Measurements from ENCODE around the gene PHF2. TPM values are rescaled to one million over a fixed set of nuclear protein-coding genes. Genes with fewer than 3 reads are reported as not detected.

PHF2 gene
- 18.0 TPM for polyA plus RNA-seq (2013, experiment 1 of 4)
- polyA plus RNA-seq (2013, experiment 2 of 4), result 16.3 TPM
- polyA plus RNA-seq (2013, experiment 3 of 4), result 13.6 TPM
- 15.2 TPM for polyA plus RNA-seq (2013, experiment 4 of 4)

DNA sequence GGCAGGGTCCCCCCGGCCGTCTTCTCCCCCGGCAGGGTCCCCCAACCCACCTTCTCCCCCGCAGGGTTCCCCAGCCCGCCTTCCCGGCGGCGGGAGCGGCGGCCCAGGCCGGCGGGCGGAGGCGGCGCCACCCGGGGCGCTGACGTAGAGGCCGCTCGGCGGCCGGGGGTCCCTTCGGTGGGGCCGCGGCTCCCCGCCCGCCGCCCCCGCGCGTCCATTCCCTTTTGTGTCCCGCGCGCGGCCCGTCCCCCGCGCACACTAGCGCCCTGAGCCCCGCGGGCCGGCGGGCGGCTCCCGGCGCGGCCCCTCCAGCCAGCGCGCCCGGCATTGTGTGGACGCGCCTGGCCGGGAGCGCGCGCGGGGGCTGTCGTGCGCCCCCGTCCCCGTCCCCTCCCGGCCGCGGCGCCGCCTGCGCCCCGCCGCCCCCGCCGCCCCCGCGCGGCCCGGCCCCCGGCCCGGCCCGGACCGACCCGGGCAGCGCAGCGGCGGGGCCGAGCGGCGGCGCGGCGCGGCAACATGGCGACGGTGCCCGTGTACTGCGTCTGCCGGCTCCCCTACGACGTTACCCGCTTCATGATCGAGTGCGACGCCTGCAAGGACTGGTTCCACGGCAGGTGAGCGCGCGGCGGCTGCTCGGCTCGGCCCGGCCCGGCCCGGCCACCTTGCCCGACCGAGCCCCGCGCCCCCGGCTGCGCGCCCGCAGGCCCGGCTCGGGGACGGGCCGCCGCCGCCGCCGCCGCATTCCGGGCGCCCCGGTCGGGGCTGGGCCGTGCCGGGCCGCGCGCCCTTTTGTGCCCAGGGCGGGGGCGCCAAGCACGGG is at the start of gene PHF2:
TSS of gene PHF2 (plus strand) at position 327 of the 820 bp plus-strand sequence. CDS start at position 517, 190 bp downstream.
- Histone ChIP-seq H3K27ac (ENCODE audit: insufficient read depth, low read depth, low read length, poor library complexity, severe bottlenecking) (no peak within 1 kb of the TSS), H3K36me3 (ENCODE audit: control insufficient read depth, insufficient read depth, low read length) (no peaks in the 10 kb centered on the region), H3K27me3 (ENCODE audit: control insufficient read depth, insufficient read depth, low read length, poor library complexity, severe bottlenecking) (peaks cover 17% of the 10 kb centered on the region), H3K4me1 (ENCODE audit: control insufficient read depth, insufficient read depth, low read length) (peaks cover 9% of the 10 kb centered on the region), H3K9me3 (ENCODE audit: control insufficient read depth, low read length) (no peaks in the 10 kb centered on the region), H3K4me3 (ENCODE audit: insufficient read depth, low read depth, low read length) (peak within 1 kb of the TSS; percentile 64)
- 0% methylated on average over 137 to 138 of the region's 140 CpGs for WGBS, 2 experiments

DNA sequence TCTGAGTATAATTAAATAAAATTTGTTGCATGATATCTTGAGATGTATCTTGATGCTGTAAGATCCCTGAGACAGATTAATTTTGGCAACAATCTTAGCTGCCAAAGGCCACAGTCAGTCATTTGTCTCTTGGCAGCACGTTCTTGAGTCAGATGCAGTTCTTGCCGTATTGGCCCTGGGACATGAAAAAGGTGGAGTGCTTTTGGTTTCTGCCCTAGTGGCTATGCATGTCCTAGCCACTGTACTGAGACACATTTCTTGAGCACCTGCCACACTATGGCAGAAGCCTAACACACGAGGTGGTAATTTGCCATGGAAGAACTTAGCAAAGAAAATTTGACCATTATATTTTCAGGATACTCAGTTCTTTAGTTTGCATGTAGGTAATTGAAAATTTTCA is 45.0 kb upstream of the PHF2 start:
- Histone ChIP-seq H3K9me3 (ENCODE audit: control insufficient read depth, low read length) (no peaks in the 10 kb centered on the region), H3K4me3 (ENCODE audit: insufficient read depth, low read depth, low read length) (no peak overlapping the region), H3K36me3 (ENCODE audit: control insufficient read depth, insufficient read depth, low read length) (peaks cover 18% of the 10 kb centered on the region), H3K27me3 (ENCODE audit: control insufficient read depth, insufficient read depth, low read length, poor library complexity, severe bottlenecking) (no peaks in the 10 kb centered on the region), H3K27ac (ENCODE audit: insufficient read depth, low read depth, low read length, poor library complexity, severe bottlenecking) (no peak overlapping the region), H3K4me1 (ENCODE audit: control insufficient read depth, insufficient read depth, low read length) (no peaks in the 10 kb centered on the region)
- WGBS, 2 experiments, result 93 to 96% methylated on average over 3 of the region's 3 CpGs

DNA sequence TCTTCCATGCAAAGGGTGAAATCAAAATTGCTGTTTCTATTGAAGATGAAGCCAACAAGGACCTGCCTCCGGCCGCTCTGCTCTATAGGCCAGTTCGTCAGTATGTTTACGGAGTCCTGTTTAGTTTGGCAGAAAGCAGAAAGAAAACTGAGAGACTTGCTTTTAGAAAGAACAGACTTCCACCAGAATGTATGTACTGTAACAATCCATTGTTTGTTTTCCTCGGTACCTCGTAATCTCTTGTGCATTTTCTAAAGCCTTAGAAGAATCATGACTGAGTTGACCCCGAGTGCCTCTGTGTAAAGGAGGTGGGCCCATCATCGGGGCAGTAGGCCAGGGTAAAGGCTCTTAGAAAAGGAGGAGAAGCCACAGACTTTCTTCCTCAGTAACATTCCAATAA is 44.2 kb upstream of the PHF2 start:
- no peak overlapping the region for H3K27ac ChIP-seq (ENCODE audit: insufficient read depth, low read depth, low read length, poor library complexity, severe bottlenecking)
- H3K9me3 ChIP-seq (ENCODE audit: control insufficient read depth, low read length), result no peaks in the 10 kb centered on the region
- 93 to 98% methylated on average over 8 of the region's 8 CpGs for WGBS, 2 experiments
- H3K27me3 ChIP-seq (ENCODE audit: control insufficient read depth, insufficient read depth, low read length, poor library complexity, severe bottlenecking), result no peaks in the 10 kb centered on the region
- H3K36me3 ChIP-seq (ENCODE audit: control insufficient read depth, insufficient read depth, low read length), result peaks cover 18% of the 10 kb centered on the region
- no peak overlapping the region for H3K4me3 ChIP-seq (ENCODE audit: insufficient read depth, low read depth, low read length)
- H3K4me1 ChIP-seq (ENCODE audit: control insufficient read depth, insufficient read depth, low read length), result no peaks in the 10 kb centered on the region

- no peaks in the 10 kb centered on the region for H3K9me3 ChIP-seq (ENCODE audit: control insufficient read depth, low read length)
- H3K36me3 ChIP-seq (ENCODE audit: control insufficient read depth, insufficient read depth, low read length), result peaks cover 15% of the 10 kb centered on the region
- no peaks in the 10 kb centered on the region for H3K4me1 ChIP-seq (ENCODE audit: control insufficient read depth, insufficient read depth, low read length)
- WGBS, 2 experiments, result 87 to 92% methylated on average over 8 of the region's 8 CpGs
- H3K27ac ChIP-seq (ENCODE audit: insufficient read depth, low read depth, low read length, poor library complexity, severe bottlenecking), result no peak overlapping the region
- no peaks in the 10 kb centered on the region for H3K27me3 ChIP-seq (ENCODE audit: control insufficient read depth, insufficient read depth, low read length, poor library complexity, severe bottlenecking)
- H3K4me3 ChIP-seq (ENCODE audit: insufficient read depth, low read depth, low read length), result no peak overlapping the region
Measured at GRCh38 chr9:93533863-93534262, 42.5 kb upstream of the PHF2 start.

- Histone ChIP-seq H3K27ac (ENCODE audit: insufficient read depth, low read depth, low read length, poor library complexity, severe bottlenecking) (no peak overlapping the region), H3K36me3 (ENCODE audit: control insufficient read depth, insufficient read depth, low read length) (peaks cover 6% of the 10 kb centered on the region), H3K9me3 (ENCODE audit: control insufficient read depth, low read length) (no peaks in the 10 kb centered on the region), H3K4me3 (ENCODE audit: insufficient read depth, low read depth, low read length) (no peak overlapping the region), H3K4me1 (ENCODE audit: control insufficient read depth, insufficient read depth, low read length) (no peaks in the 10 kb centered on the region), H3K27me3 (ENCODE audit: control insufficient read depth, insufficient read depth, low read length, poor library complexity, severe bottlenecking) (no peaks in the 10 kb centered on the region)
- 95 to 98% methylated on average over 4 of the region's 4 CpGs for WGBS, 2 experiments
Measured at GRCh38 chr9:93536167-93536566, 40.2 kb upstream of the PHF2 start.

DNA sequence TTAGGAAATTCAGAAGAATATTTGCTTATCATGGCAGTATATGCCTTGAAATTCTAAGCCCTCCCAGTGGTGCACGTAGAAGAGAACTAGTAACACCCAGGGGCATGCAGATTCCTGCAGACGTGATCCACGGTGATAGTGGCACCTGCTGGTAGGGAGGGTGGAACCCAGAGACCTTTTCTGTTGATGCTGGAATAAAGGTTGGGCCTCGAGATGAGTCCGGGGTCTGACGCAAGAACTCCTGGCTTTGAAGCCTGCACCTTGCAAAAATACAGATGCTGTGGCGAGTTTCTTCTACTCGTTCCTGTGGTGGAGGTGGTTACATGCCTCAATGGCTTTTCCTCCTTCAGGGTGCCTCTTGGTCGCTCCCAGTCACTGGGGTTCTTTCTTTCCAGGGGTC is 39.5 kb upstream of the PHF2 start:
- 87% methylated on average over 9 of the region's 9 CpGs for WGBS, 2 experiments
- Histone ChIP-seq H3K27me3 (ENCODE audit: control insufficient read depth, insufficient read depth, low read length, poor library complexity, severe bottlenecking) (no peaks in the 10 kb centered on the region), H3K27ac (ENCODE audit: insufficient read depth, low read depth, low read length, poor library complexity, severe bottlenecking) (no peak overlapping the region), H3K4me1 (ENCODE audit: control insufficient read depth, insufficient read depth, low read length) (no peaks in the 10 kb centered on the region), H3K36me3 (ENCODE audit: control insufficient read depth, insufficient read depth, low read length) (peaks cover 6% of the 10 kb centered on the region), H3K9me3 (ENCODE audit: control insufficient read depth, low read length) (no peaks in the 10 kb centered on the region), H3K4me3 (ENCODE audit: insufficient read depth, low read depth, low read length) (no peak overlapping the region)

GRCh38 chr9:93540305-93540704 is 36.1 kb upstream of the PHF2 start:
- no peaks in the 10 kb centered on the region for H3K36me3 ChIP-seq (ENCODE audit: control insufficient read depth, insufficient read depth, low read length)
- H3K4me1 ChIP-seq (ENCODE audit: control insufficient read depth, insufficient read depth, low read length), result no peaks in the 10 kb centered on the region
- no peaks in the 10 kb centered on the region for H3K9me3 ChIP-seq (ENCODE audit: control insufficient read depth, low read length)
- no peaks in the 10 kb centered on the region for H3K27me3 ChIP-seq (ENCODE audit: control insufficient read depth, insufficient read depth, low read length, poor library complexity, severe bottlenecking)
- 95 to 96% methylated on average over 8 of the region's 8 CpGs for WGBS, 2 experiments
- H3K27ac ChIP-seq (ENCODE audit: insufficient read depth, low read depth, low read length, poor library complexity, severe bottlenecking), result no peak overlapping the region
- H3K4me3 ChIP-seq (ENCODE audit: insufficient read depth, low read depth, low read length), result no peak overlapping the region

DNA sequence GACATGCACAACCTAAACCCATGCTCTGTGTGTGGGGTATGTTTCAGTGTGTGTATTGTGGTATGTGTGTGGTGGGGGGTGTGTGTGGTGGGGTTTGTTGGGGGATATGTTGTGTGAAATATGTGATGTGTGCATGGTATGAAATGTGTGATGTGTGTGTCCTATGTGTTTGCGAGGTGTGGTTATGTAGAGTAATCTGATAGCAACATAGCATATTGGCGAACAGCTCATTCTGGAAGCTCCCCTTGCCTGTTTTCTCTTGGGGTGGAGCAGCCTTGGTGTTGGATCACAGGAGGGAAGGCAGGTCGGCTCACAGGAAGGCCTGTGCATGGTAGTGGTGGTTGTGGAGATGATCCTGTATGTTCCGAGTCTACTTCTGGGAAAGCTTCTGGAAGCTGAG is 35.4 kb upstream of the PHF2 start:
- Histone ChIP-seq H3K27me3 (ENCODE audit: control insufficient read depth, insufficient read depth, low read length, poor library complexity, severe bottlenecking) (no peaks in the 10 kb centered on the region), H3K36me3 (ENCODE audit: control insufficient read depth, insufficient read depth, low read length) (no peaks in the 10 kb centered on the region), H3K27ac (ENCODE audit: insufficient read depth, low read depth, low read length, poor library complexity, severe bottlenecking) (no peak overlapping the region), H3K4me1 (ENCODE audit: control insufficient read depth, insufficient read depth, low read length) (no peaks in the 10 kb centered on the region), H3K4me3 (ENCODE audit: insufficient read depth, low read depth, low read length) (no peak overlapping the region), H3K9me3 (ENCODE audit: control insufficient read depth, low read length) (no peaks in the 10 kb centered on the region)
- 81 to 85% methylated on average over 4 of the region's 4 CpGs for WGBS, 2 experiments

DNA sequence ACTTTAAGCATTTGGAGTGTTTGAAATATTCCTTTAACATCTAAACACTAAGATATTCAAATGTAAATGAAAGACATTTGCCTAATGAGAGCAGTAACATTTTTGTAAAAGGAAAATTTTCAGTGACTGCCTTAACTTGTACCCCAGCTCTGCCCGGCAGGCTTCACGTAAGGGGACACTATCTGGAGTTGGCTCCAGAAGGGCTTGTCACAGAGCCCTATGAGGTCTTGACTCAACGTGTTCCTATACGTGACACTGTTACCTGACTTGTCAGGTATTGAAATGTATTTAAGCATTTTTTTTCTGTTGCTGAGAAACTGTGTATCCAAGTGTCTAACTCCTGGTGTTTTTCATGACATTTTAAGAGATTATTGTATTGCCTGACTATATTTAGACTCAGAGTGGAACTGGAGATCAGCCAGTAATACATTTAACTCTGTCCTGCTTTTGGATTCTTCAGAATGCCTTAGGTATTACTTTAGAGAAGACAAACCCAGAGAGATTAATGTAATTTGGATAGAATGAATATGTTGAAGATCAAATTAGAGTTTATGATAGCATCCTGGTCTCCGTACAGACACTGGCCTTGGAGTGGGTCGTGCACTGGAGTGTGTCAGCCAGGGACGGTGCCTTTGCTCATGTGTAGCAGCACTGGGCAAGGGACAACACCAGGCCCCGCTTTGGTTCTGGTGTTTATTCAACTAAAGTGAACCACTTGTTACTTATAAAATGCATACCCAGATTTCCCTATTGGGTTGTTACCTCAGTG is 34.6 kb upstream of the PHF2 start:
- H3K9me3 ChIP-seq (ENCODE audit: control insufficient read depth, low read length), result no peaks in the 10 kb centered on the region
- no peaks in the 10 kb centered on the region for H3K4me1 ChIP-seq (ENCODE audit: control insufficient read depth, insufficient read depth, low read length)
- H3K27ac ChIP-seq (ENCODE audit: insufficient read depth, low read depth, low read length, poor library complexity, severe bottlenecking), result no peak overlapping the region
- WGBS, 2 experiments, result 94 to 95% methylated on average over 8 of the region's 8 CpGs
- H3K36me3 ChIP-seq (ENCODE audit: control insufficient read depth, insufficient read depth, low read length), result no peaks in the 10 kb centered on the region
- no peak overlapping the region for H3K4me3 ChIP-seq (ENCODE audit: insufficient read depth, low read depth, low read length)
- no peaks in the 10 kb centered on the region for H3K27me3 ChIP-seq (ENCODE audit: control insufficient read depth, insufficient read depth, low read length, poor library complexity, severe bottlenecking)

DNA sequence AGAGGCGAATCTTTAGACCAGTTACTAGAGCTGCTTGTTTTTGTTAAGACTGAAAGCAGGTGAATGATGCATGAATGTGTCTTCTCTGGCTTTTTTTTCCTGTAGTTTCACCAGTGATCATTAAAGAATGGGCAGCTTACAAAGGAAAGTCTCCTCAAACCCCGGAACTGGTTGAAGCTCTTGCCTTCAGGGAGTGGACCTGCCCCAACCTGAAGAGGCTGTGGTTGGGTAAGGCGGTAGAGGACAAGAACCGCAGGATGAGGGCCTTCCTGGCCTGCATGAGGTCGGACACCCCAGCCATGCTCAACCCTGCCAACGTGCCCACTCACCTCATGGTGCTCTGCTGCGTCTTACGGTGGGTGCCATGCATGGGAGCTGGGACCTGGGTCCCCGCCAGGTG is 33.3 kb upstream of the PHF2 start:
- no peaks in the 10 kb centered on the region for H3K36me3 ChIP-seq (ENCODE audit: control insufficient read depth, insufficient read depth, low read length)
- no peak overlapping the region for H3K4me3 ChIP-seq (ENCODE audit: insufficient read depth, low read depth, low read length)
- H3K9me3 ChIP-seq (ENCODE audit: control insufficient read depth, low read length), result no peaks in the 10 kb centered on the region
- H3K27me3 ChIP-seq (ENCODE audit: control insufficient read depth, insufficient read depth, low read length, poor library complexity, severe bottlenecking), result no peaks in the 10 kb centered on the region
- WGBS, 2 experiments, result 92 to 98% methylated on average over 9 of the region's 9 CpGs
- no peak overlapping the region for H3K27ac ChIP-seq (ENCODE audit: insufficient read depth, low read depth, low read length, poor library complexity, severe bottlenecking)
- no peaks in the 10 kb centered on the region for H3K4me1 ChIP-seq (ENCODE audit: control insufficient read depth, insufficient read depth, low read length)

Measured in ectodermal cell (in vitro differentiated cells).